GM12891 (cell line): ENCODE results near the gene TMED9.

Experiments used
- DNase-seq: peaks from one replicate; pipeline ENCODE4 v3.0.0; 2011; ENCODE audit warnings: low spot score; ENCODE audit not compliant: insufficient read length
- FAIRE-seq: peaks from 2 replicates; lab custom pipeline; 2011; peaks lifted over from hg19 to GRCh38; lab: Jason Lieb, UNC
- PAX5 ChIP-seq: IDR thresholded peaks from 2 replicates; pipeline ENCODE4 v1.6.1; 2011; ENCODE audit warnings: low read length, moderate library complexity, mild to moderate bottlenecking; ENCODE audit not compliant: insufficient read depth, severe bottlenecking
- POLR2A ChIP-seq: IDR thresholded peaks from 2 replicates; pipeline ENCODE4 v1.6.1; 2011; ENCODE audit warnings: low read depth, low read length, control low read depth
- POLR2AphosphoS5 ChIP-seq: IDR thresholded peaks from 2 replicates; pipeline ENCODE4 v1.6.1; 2011; ENCODE audit warnings: low read depth, low read length, control low read depth
- POU2F2 ChIP-seq: IDR thresholded peaks from 2 replicates; pipeline ENCODE4 v1.6.1; 2011; ENCODE audit warnings: low read depth, mild to moderate bottlenecking, control low read depth, low read length, moderate library complexity
- SPI1 ChIP-seq: IDR thresholded peaks from 2 replicates; pipeline ENCODE4 v1.6.1; 2011; ENCODE audit warnings: low read depth, low read length, control low read depth
- TAF1 ChIP-seq: IDR thresholded peaks from 2 replicates; pipeline ENCODE4 v1.6.1; 2011; ENCODE audit warnings: low read depth, low read length, control low read depth

Gene TMED9

DNA sequence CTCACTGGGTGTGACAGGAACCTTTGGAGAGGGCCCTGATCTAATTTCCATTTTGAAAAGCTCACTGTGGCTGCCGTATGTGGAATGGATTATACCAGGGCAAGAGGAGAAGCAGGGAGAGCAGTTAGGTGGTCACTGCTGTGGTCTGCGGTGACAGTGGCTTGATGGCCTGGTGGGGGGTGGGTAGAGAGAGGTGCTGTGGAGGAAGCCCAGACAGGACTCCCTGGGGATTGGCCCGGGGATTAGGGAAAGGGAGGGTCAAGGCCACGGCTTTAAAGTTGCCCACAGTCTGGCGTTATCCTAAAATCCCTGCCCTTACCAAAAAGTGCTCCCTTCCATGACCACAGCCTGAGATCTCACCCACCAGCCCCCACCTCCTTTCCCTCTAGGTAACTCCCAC, 12.7 kb downstream of the TMED9 start:
- FAIRE-seq (no peak), DNase-seq (no peak)
- TF ChIP-seq TAF1 = no peak
- no peak for TF ChIP-seq SPI1
- TF ChIP-seq POLR2A = no peak
- TF ChIP-seq POU2F2 = no peak
- no peak for TF ChIP-seq POLR2AphosphoS5
- no peak for TF ChIP-seq PAX5

DNA sequence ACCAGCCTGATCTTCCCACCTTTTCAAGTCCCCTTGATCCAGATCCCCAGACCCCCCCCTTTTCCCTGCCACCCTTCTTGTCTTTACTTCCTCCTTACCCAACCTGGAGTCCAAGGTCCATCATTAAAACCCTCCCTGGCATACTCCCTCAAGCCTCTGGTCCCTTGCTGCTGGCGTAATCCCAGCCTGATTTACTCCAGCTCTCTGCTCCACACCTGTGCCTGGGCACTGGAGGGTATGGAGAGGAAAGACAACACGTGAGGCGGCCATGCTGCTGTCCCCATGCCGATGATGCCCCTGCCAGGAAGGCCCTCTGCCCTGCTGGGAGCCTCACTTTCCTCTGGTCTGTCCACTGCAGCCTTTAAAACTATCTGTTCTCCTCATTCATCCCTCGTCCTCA, 13.1 kb downstream of the TMED9 start:
- DNase-seq = no peak
- TF ChIP-seq PAX5 (no peak), POLR2AphosphoS5 (no peak), POLR2A (no peak), SPI1 (no peak), TAF1 (no peak), POU2F2 (no peak)
- FAIRE-seq = no peak

DNA sequence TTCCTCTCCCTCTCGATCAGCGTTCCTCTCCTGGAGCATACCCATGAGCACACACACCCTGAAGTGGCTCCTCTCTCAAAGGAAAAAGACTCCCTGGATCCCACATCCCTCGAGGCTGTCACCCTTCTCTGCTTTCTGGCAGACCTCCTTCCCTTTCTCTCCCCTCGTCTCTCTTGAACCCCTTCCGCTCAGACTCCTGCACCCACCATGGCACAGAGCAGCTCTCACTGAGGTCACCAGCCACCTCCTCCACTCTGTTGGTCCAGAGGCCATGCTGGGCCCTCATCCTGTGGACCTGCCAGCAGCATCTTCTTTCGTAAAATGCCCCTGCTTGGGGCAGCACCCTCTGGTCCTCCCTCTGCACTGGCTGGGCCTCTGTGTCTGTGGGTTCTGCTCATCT, 13.7 kb downstream of the TMED9 start:
- FAIRE-seq = no peak
- DNase-seq = no peak
- TF ChIP-seq PAX5 (no peak), POLR2A (no peak), SPI1 (no peak), POU2F2 (no peak), TAF1 (no peak), POLR2AphosphoS5 (no peak)

DNA sequence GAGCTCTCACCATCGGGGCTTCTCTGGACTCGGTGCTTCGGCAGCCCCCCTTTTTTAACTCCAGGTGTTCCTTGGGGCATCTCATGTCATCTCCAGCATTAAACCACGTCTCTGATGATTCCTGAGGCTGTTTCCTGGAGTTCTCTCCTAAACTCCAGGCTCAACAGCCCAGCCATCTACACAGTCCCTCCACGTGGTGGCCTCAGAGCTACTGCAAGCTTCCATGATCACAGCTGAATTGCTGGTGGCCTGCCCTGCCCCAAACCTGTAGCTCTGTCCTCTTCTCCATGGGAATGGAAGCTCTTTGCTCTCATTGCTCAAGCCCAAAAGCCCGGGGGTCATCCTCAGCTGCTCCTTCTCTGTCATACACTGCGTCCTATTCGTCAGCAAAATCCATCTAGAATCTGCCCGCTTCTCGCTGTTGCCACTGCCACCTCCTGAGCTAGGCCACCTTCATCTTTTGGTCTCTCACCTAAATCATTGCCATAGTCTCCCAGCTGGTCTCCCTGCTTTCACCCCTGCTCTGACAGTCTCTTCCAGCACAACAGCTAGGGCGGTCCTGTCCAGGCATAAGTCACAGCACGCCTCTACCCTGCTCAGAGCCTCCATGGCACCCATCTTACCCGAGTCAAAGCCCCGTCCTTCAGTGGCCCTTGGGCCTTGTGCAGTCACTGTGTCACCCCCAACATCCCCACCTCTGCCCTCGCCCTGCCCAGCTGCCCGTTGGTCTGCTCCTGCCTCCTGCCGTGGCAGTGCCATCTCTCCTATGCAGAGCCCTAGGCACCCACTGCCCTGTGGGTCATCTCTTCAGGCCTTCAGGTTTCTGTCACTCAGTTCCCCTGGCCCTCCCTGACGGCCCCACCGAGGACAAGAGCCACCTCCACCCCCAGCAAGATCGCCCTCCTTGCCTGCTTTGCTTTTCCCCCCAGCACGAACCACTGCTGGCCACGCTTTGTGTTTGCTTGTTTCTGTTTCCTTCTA, 14.4 kb downstream of the TMED9 start:
- TF ChIP-seq PAX5 (no peak), POLR2AphosphoS5 (no peak), SPI1 (no peak), POLR2A (no peak), POU2F2 (no peak), TAF1 (no peak)
- FAIRE-seq (no peak), DNase-seq (no peak)

DNA sequence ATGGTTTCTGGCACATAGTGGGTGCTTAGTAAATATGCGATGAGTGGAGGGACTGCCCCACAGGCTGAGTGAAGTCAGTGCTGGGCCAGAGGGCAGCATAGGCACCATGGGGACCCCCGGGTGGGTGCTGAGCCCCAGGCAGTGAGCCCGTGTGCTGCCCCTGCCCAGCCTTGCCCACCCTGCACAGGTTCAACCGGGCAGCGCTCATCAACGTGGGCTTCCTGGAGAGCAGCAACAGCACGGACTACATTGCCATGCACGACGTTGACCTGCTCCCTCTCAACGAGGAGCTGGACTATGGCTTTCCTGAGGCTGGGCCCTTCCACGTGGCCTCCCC, 15.1 kb downstream of the TMED9 start:
- FAIRE-seq = no peak
- TF ChIP-seq TAF1 = no peak
- no peak for TF ChIP-seq POLR2AphosphoS5
- TF ChIP-seq POLR2A = no peak
- DNase-seq = no peak

DNA sequence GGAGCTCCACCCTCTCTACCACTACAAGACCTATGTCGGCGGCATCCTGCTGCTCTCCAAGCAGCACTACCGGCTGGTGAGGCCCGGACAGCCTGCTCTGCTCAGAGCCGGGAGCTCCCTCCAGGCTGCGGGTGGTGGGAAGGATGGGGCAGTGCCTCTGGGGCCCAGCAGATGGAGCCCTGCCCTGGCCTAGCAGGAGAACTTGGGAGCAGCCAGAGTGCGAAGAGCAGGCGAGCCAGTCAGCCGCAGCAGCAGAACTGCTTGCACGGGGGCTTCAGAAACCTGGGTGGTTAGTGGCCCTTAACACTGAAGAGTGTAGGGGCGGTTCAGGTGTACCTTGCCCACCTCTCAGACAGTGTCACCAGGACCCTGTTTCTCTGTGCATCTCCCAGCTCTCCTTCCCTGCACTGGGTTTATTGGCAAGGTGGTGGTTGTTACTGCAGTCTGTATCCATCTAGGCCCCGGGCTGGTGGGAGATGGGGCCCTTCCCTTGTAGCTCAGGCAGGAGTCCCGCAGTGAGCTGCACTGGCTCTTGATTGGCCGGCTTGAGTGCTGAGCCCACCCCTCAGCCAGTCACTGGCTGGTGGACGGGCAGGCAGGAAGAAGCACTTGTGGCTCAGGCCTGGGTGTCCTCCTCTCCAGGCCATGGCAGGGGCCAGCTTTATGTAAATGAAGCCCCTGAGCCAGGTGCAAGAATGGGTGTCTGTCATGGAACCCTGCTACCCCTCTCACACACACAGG, 15.6 kb downstream of the TMED9 start:
- TF ChIP-seq PAX5 (no peak), POLR2A (no peak), SPI1 (no peak), TAF1 (no peak), POLR2AphosphoS5 (no peak), POU2F2 (no peak)
- DNase-seq (peak; percentile 74), FAIRE-seq (no peak)

DNA sequence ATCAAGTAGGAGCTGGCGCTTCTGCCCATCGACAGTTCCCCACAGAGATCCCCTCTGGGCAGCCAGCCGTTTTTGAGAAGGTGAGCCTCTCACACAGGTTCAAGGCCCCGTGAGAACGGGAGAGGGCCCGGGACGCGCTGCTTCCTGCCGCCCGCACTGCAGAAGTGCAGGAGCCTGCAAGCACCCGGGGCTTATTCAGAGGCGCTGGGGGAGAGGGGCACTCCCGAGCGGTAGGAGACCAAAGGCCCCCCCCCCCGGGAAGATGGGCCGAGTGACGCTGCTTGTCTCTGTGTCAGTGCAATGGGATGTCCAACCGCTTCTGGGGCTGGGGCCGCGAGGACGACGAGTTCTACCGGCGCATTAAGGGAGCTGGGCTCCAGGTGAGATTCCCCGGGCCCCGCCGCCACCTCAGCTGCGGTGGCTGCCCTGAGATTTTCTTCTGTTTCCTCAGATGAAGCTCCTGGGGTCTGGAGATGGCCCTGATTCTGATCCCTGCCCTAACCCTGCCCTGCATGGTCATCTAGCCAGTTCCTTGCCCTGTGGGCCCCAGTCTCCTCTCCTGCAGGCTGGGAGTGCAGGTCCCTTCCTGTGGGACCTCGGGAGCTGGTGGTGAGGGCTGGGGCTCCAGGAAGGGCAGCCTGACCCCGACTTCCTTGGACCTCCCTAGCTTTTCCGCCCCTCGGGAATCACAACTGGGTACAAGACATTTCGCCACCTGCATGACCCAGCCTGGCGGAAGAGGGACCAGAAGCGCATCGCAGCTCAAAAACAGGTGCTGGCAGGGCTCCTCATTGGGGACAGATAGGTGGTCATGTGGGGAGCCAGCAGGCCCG, 16.5 kb downstream of the TMED9 start:
- TF ChIP-seq TAF1 (no peak), PAX5 (no peak), POLR2AphosphoS5 (no peak), SPI1 (no peak), POU2F2 (no peak), POLR2A (no peak)
- DNase-seq (no peak), FAIRE-seq (no peak)

DNA sequence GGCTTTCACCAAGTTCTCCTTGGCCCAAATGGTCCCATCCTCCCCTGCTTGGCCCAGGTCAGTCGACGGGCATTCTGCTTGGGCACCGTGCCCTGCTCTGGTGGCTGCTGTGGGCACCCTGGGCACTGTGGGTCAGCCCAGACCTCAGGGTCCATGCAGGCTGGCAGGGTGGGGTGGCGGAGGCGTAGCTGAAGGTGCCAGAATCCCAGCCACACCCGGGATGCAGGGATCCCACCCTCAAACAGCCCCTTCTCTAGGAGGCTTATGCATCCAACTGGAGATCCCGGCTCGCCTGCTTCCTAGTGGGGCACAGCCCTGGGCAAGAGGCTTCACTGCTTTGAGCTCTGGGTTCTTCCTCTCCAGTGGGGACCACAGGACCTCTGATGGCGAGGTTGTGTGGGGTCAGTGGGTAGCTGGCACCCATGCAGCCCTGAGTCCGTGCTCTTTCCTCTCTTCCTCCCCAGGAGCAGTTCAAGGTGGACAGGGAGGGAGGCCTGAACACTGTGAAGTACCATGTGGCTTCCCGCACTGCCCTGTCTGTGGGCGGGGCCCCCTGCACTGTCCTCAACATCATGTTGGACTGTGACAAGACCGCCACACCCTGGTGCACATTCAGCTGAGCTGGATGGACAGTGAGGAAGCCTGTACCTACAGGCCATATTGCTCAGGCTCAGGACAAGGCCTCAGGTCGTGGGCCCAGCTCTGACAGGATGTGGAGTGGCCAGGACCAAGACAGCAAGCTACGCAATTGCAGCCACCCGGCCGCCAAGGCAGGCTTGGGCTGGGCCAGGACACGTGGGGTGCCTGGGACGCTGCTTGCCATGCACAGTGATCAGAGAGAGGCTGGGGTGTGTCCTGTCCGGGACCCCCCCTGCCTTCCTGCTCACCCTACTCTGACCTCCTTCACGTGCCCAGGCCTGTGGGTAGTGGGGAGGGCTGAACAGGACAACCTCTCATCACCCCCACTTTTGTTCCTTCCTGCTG, 17.4 kb downstream of the TMED9 start:
- FAIRE-seq (no peak), DNase-seq (no peak)
- TF ChIP-seq PAX5 = no peak
- peak; percentile 20; the same call in 1 of the 2 replicates for TF ChIP-seq POLR2AphosphoS5
